BJ (cell line): Measurements from ENCODE around the gene OSGEP. TPM values are rescaled to one million over a fixed set of nuclear protein-coding genes. Genes with fewer than 3 reads are reported as not detected.
A peak's percentile ranks its signal among the peaks of the same experiment; 100 is the strongest.

Experiments
- CTCF ChIA-PET: fragments of 350-600 bp; formaldehyde crosslinking; extraction: SDS; loops from one replicate; lab custom pipeline; 2021; ENCODE audit warnings: antibody characterized with exemption, inconsistent platforms; lab: Yijun Ruan, JAX
- POLR2A ChIA-PET: fragments of 300-600 bp; sonication (Branson Sonifier 250); formaldehyde crosslinking; extraction: SDS; loops from one replicate; lab custom pipeline; 2021; ENCODE audit warnings: antibody characterized with exemption; lab: Charles Lee
- DNase-seq: peaks from one replicate; pipeline ENCODE4 v3.0.0-alpha.2; 2011; ENCODE audit warnings: low read depth
- H3K27me3 ChIP-seq: 2 replicates; pipeline ENCODE4 v1.6.0; 2011; ENCODE audit warnings: low read length; ENCODE audit not compliant: control insufficient read depth, insufficient read depth
- H3K36me3 ChIP-seq: 2 replicates; pipeline ENCODE4 v1.5.1; 2011; ENCODE audit warnings: low read length; ENCODE audit not compliant: control insufficient read depth, insufficient read depth
- H3K4me3 ChIP-seq: 2 replicates; pipeline ENCODE4 v1.5.1; 2011; ENCODE audit warnings: low read depth, mild to moderate bottlenecking, control low read depth, low read length
- CTCF ChIP-seq: IDR thresholded peaks from 2 replicates; pipeline ENCODE4 v1.5.1; 2011; ENCODE audit warnings: low read depth, mild to moderate bottlenecking, control low read depth, inconsistent platforms, low read length, moderate library complexity; ENCODE audit not compliant: insufficient read depth
- polyA plus RNA-seq: library from polyadenylated mRNA; depleted of rRNA; stranded (reverse); fragments of >200 nt; gene quantifications from 2 replicates; pipeline ENCODE4 v1.2.3, GENCODE V29; 2011

The OSGEP gene
- polyA plus RNA-seq, 1 experiment: 28.9 TPM

- Histone ChIP-seq H3K36me3 (peaks cover under 1% of the 10 kb centered on the region; the same call in 1 of the 2 replicates), H3K27me3 (no peaks in the 10 kb centered on the region), H3K4me3 (peak overlapping the region; percentile 70)
- ChIA-PET CTCF (interaction anchor here (0.7 to 1.0 kb wide), 3 partner anchors 49 to 221 kb away, joined by 3 read pairs; no protein-coding TSS in a partner anchor), POLR2A (interaction anchor here (0.7 to 1.1 kb wide), 3 partner anchors 9 to 127 kb away, joined by 3 to 5 read pairs (median 3); partner anchors contain the start of genes PARP2 and PIP4P1)
- no peak for TF ChIP-seq CTCF
- no peak for DNase-seq
These were observed 15.4 kb upstream of the OSGEP start for GRCh38 chr14:20469890-20470602.

- ChIA-PET POLR2A (interaction anchor here (0.7 to 1.1 kb wide), 3 partner anchors 8 to 126 kb away, joined by 3 to 5 read pairs (median 3); partner anchors contain the start of genes PARP2 and PIP4P1), CTCF (interaction anchor here (0.8 to 1.0 kb wide), 2 partner anchors 49 to 222 kb away, joined by 3 read pairs; no protein-coding TSS in a partner anchor)
- TF ChIP-seq CTCF: no peak
- H3K27me3 ChIP-seq: peaks cover 1% of the 10 kb centered on the region; the same call in 1 of the 2 replicates
- peak; percentile 32 for DNase-seq
- H3K4me3 ChIP-seq: peak within 1 kb of the TSS; percentile 70
- no peaks in the 10 kb centered on the region for H3K36me3 ChIP-seq
These were observed 14.8 kb upstream of the OSGEP start, which contains the start of gene PNP for GRCh38 chr14:20469242-20469889. Gene PNP, plus strand, starts transcription at chr14:20469406. Its CDS starts 119 bp downstream, at chr14:20469525.

- no peak for DNase-seq
These were observed 14.2 kb upstream of the OSGEP start for GRCh38 chr14:20468764-20469241.

GRCh38 chr14:20461225-20462141 lies 6.9 kb upstream of the OSGEP start, which contains the start of gene PIP4P1:
Gene PIP4P1, minus strand, starts transcription at chr14:20461434. Its CDS starts 109 bp downstream, at chr14:20461325.
- POLR2A ChIA-PET: interaction anchor here (0.8 to 1.2 kb wide), 3 partner anchors 8 to 221 kb away, joined by 3 to 5 read pairs (median 5); partner anchors contain the start of genes PARP2 and PNP

More at GRCh38 chr14:20468764-20469241, 14.2 kb upstream of the OSGEP start:
- CTCF ChIA-PET: no interaction called here
- H3K4me3 ChIP-seq: peak overlapping the region; percentile 70
- POLR2A ChIA-PET: no interaction called here
- H3K36me3 ChIP-seq: no peaks in the 10 kb centered on the region
- no peak for TF ChIP-seq CTCF
- peaks cover 1% of the 10 kb centered on the region; the same call in 1 of the 2 replicates for H3K27me3 ChIP-seq

More at GRCh38 chr14:20461225-20462141, 6.9 kb upstream of the OSGEP start, which contains the start of gene PIP4P1:
- H3K27me3 ChIP-seq: peaks cover 1% of the 10 kb centered on the region; the same call in 1 of the 2 replicates
- DNase-seq: peak; percentile 100
- CTCF ChIA-PET: interaction anchor here (1.0 to 2.0 kb wide), 2 partner anchors 37 to 46 kb away, joined by 3 to 10 read pairs; no protein-coding TSS in a partner anchor
- H3K36me3 ChIP-seq: peaks cover 20% of the 10 kb centered on the region
- peak within 1 kb of the TSS; percentile 94 for H3K4me3 ChIP-seq
- no peak for TF ChIP-seq CTCF
